ENCODE data around the gene OPCML.

OPCML gene

GRCh38 chr11:132771746-132772145 lies 760.6 kb downstream of the OPCML start:
- DNase-seq = no peak

DNA sequence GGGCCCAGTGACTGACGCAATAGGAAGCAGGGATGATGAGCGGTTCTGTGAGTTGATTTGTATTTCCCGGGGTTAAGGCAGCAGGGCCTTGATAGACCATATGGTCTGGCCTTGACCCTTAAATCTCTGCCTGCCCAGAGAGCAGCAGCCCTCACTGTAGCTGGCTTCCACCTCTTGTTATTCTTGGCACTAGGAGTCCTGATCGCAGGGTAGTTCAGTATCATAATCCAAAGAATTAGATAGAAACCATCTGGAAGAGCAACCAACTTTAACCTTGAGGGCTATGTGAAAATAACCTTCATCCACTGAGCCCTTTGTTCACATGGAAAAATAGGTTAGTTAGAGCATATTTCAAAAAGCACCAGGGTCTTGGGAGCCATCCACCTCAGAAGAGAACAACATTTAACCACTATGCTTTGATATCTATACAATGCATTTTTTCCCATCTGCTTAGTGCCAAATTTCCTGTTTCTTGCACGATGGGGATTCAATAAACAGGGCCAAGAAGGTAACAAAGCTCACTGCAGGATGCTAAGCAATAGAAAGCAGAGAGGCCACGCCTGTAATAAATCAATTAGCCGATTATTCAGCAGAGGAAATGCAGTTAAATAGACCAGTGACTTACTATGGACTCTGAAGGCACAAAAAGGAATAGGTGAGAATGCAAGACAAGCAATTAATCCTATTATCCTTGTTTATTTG lies 761.3 kb downstream of the OPCML start:
- DNase-seq = no peak

DNA sequence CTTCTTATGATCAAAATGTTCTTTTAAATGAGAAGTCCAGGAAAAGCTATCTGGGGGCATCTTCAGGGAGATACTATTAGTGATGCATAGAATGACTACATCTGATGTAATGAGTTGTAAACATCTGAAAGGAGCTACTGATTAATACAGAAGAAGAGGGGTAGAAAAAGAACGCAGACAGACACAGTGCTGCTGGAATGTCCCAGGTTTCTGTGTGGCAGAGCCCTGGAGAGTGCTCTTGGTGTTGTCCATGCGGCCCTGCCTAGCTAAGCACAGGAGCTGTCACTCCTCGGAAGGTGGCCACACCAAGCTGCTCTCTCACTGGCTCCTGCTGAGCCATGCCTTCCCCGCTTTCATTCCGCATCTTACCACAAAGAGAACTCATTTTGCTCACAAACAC lies 768.8 kb downstream of the OPCML start:
- DNase-seq = no peak

DNA sequence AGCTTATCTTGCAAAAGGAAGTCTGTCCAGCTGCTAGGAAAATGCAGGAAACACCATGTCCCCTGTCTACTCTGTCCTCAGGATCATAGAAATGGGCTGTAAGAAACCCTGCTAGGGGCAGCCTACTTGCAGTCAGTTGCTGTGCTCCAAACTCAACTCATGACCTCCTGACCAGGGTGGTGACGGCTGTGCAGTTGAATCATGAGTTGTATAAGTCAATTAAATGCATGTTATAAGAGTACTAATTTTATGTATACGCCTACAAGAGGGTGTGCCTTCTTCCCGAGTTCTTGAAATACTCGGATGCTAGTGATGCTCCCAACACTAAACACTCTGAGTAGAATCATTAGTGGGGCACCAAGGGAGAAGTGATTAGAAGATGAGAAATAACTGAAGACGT lies 776.4 kb downstream of the OPCML start:
- no peak for DNase-seq

DNA sequence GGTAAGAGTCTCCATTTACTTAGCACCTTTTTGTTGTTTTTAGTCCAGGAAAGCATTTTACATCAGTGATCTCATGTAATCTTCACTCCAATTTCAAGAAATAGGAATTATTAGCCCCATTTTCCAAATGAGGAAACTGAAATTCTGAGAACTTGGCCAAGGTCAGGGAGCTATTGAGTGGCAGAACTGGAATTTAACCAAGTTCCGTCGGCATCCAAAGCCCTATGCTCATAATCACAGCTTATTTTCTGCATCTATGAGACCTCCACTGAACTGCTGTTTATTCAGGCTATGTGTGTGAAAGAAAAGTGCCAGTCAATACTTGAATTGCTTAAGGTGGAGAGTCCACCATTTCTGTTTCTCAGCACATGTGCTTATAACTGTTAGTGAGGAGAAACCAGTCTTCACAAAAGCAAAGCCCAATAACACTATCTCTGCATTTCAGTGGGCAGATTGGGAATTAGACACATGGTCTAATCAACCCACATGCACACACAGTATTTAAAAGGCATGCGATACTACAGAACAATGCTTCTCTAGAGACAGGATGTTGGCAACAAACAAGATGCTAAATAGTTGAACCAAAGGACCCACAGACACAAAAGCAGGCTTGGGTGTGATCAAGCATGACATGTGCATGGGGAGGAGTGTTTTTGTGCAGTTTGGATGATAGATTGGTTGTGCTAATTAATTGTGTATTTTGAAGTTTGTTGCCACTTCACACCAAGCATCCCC lies 780.6 kb downstream of the OPCML start:
- no peak for DNase-seq

DNA sequence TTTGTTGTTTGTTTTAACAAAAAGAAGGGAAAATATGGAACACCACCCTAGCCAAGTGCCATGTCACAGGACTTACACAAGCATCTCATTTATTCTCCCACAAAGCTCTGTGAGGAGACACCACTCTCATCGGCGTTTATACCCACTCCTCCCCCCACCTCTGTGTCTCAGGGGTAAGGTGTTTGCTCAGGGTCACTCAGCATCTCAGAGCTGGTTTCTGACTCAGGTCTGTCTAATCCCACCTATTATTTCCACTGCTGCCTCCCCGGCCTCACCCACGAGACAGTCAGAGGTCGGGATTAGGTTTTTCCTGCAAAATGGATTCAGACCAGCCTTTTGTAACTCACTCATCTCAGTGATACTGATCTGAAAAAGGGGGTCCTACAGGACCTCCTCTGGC lies 786.0 kb downstream of the OPCML start:
- DNase-seq = no peak

DNA sequence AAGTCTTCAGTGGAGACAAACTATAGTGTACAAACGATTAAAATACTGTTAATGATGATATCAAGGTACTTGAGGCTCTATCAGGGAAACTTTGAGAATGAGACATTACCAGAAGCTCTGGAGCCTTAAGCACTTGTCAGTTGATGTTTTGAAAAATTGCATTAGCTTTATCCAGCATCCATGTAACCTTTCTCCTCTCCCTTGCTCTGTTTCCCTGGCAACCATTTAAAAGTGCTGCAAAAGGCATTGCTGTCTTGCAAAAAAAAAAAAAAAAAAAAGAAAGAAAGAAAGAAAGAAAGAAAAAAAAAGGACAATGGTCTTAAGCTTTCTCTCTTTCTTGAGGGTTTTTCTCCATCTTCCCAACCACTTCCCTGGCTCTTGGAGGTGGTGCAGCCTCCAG lies 787.0 kb downstream of the OPCML start:
- DNase-seq = no peak

GRCh38 chr11:132744771-132745170 lies 787.5 kb downstream of the OPCML start:
- DNase-seq = no peak

DNA sequence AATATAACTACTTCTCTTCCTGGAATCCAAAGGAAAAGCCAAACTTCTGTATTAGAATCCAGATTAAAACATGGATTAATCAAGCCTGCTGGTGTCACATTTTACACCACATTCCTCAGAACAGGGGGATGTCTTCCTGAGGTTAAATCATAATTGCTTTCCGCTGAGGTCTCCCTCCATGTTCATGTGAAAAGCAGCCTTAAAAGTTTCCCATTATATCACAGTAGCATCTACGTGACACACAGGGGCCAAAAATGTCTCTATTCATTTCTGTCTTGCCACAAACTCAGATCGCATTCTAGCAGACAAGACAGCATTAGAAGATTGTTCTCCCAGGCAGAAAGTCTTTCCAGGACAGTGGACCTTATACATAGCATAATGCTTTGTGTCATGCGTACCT lies 788.7 kb downstream of the OPCML start:
- DNase-seq = no peak

GRCh38 chr11:132742929-132743328 lies 789.4 kb downstream of the OPCML start:
- DNase-seq = no peak

DNA sequence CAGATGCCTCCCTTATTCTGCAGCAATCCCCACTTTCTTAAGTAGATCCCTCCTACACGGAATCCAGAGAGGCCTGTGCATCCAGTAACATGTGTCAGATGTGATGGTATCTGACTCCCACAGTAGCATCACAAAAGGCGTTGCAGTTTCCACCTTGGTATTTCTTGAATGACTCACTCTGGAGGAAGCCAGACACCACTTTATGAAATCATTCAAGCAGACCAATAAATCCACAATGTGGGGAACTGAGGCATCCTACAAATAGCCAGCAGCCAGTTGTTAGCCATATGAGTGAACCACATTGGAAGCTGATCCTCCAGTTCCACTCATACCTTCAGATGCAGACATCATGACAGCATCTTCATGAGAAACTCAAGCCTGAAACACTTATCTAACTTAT lies 798.1 kb downstream of the OPCML start:
- DNase-seq = no peak

DNA sequence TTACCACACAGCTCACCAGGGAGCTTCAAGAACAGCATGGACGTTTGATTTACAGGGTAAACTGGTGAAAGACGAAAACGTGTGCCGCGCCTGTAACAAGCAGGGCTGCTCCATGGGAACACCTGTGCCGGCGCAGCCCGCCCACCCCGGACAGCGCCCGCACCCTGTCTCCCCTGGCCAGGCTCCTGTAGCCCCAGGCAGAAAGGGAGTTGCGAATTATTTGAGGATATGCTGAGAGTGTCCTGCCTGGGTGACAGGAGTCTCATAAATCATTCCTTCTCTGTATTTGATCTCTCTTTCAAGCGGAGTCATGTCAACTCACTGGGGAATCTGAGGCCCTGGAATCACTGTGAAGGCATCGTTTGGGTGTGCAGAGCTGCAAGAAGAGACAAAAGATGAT lies 804.3 kb downstream of the OPCML start:
- DNase-seq = no peak

DNA sequence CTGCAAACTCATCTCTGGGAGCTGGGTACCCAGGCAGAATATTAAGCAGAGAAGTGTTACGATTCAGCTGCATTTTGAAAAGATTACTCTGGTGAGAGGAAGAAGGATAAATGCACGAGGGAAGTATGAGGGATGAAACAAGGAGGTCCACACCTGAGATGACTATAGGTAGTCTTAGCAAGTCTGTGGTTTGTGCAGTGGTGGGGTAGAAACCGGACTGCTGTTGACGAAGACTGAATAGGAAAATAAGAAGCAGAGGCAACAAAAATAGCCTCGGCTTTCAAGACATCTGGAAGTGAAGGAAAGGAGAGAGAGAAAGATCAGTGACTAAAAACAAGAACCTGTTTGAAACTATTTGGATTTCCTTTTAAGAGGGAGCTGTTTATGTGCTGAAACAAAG lies 810.8 kb downstream of the OPCML start:
- no peak for DNase-seq

GRCh38 chr11:132719684-132720083 lies 812.6 kb downstream of the OPCML start:
- DNase-seq = no peak

DNA sequence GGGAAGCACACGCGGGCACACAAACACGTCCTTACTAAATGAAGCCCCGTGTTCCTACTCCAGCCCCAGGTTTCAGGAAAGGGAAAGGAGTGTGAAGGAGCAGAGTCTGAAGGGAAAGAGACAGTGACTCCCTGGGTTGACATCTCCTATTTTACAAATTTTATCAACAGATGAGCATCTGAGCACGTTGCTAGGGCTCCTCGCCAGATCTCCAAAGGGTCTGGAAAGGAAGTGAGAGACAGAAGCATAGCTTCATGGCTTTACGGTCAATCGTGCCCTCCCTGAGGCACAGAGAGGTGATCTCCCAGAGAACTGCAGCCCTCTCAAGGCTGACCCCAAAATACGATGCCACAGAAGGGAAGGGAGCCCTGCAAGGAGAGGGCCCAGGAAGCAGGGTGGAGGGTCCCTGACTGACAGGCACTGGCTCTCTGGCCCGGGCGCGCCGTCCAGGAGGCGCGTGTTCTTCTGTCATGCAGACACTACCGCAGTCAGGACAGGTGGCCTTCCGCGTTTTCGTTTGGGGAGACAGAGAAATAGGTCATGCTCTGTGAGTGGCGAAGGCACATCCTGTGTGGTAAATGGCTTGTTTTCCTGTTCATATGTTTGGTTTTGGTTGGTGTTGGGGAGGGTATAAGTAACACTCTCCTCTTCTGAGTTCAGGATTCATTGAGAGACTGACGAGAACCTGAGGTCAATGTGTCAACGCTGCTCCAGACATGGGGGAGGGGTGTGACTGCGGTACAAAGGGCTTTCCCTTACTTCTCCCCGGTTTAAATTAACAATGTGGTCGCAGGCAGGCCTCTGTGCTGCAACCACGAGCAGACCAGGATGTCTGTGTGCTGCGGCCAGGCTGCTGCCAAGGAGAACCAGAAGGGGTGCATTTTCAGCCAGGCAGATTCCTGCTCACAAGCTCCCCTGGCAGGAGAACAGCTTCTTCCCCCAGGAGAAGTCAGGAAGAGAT lies 813.3 kb downstream of the OPCML start:
- DNase-seq = peak; percentile 36

DNA sequence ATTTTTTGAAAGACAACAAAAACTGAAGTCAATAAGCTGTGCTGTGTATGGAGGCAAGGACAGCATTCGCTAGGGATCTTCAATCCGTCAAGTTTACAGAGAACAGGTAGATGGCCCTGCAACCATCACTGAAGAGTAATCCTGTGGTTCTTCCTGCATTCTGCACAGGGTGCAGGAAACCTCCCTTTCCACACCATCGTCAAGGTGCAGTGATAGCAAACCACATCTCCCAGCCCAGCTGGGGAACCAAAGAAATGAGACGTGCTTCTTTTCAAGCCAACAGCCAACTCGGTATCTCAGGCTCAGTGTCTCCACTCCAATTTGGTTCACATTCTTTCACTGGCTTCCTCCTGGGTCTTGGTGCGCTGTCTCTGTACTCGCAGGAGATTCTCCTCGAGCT lies 814.5 kb downstream of the OPCML start:
- DNase-seq = no peak

- no peak for DNase-seq
Observed at GRCh38 chr11:132716037-132716436, 816.3 kb downstream of the OPCML start.

DNA sequence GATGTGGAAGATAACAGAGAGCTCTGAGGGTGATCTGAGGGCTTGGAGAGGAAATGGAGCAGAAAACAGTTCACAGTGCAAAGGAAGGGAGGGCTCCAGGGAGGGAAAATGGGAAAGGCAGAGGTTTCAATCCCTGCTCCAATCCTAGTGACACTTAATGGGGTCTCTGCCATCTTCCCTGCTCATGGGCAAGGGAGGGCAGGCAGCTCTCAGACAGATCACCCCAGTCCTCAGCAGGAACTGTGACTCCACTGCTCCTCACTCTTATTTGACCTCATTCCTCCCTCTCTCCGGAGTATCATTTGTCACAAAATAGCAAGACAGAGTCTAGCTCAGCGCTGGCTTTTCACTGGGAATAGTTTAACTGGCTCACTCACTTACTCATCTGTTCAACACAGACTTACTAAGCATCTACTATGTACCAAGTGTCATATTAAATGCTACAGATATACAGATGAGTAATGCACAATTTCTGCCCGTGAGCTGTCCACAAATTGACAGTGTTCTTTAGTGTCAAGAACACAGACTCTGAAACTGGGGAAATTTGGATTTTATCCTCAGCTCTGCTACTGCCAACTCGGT lies 817.4 kb downstream of the OPCML start:
- no peak for DNase-seq

DNA sequence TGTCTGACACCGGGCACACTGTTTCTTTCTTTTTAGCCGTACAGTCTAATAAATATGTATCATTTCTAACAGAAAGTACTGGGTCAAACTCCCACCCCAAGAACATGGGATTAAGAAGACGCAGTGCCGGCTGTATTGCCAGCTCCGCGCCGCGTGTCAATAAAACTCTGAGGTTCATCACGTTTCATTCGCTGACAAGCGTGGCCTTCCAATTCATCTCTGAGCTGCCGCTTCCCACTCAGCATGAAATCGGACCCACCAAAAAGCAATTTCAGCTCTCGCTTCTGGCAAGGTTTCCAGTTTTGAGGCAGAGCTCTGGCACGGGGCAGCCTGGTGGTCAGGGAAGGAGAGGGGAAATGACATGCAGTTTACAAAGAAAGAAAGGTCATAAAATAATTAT lies 819.8 kb downstream of the OPCML start:
- no peak for DNase-seq

DNA sequence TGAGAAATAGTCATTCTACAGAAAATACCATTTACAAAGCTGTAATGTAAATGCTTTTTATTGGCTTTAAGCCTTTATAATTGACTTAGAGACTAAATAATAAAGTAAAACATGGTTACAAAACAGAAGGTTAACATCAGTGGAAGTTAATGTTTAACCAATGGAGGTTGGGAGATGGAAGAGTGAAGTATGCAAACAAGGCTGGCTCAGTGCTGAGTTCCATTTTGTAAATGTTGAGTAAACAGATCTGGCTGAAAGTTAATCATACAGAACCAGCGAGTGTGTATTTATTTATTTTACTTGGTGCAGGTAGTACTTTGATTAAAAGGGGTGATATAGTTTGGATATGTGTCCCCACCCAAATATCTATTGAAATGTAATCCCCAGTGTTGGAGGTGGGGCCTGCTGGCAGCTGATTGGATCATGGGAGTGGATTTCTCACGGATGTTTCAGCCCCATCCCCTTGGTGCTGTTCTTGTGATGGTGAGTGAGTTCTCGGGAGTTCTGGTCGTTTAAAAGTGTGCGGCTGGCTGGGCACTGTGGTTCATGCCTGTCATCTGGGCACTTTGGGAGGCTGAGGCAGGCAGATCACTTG lies 827.4 kb downstream of the OPCML start:
- DNase-seq = no peak

DNA sequence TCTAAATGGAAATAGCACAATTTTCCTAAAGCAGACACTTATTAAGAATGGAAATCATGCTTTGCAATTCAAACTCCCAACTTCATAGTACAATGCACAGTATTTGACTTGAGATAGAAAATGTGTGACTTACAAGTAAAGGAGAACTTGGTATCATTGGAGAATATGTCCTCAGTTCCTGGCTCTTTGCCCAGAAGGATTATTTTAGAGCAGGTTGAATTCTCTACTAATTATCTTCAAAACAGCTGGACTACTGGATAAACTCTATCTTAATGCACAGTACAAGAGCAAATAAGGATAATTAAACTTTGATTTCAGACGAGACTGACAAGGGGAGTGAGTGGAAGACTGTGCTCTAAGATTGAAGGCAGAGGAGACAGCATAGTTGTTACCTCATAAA lies 839.4 kb downstream of the OPCML start:
- no peak for DNase-seq

DNA sequence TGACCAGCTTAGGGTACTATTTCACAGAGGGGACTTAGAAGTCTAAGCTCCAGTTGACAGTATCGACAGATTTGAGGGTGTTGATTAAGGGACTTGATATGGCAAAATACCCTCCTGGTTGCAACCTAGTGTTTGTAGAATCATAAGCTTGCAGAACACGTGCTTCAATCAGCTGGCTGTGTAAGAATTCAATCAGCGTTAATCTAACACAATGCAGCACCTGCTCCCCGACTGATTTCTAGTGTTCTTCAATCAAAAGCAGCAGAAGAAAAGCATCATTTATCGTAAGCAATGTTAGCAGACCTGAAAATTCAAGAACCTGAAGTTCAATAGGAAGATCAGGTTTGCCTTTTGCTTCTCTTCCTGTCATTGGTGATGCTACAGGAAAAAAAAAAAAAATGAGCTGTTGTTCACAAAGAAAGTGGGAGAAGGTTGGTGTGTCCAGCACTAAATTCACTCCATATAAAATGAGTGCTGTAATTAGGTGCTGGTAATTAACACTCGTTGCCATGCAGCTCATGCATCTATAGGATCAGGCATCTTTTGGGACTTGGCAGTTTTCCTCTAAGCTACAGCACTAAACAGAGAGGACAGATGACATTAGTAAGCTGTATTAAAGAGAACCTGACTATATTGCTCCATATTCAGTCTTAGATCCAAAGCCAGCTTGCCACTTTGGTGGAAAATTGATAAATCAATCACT lies 840.3 kb downstream of the OPCML start:
- DNase-seq = no peak

Data from activated T-cell treated with anti-CD3 and anti-CD28 coated beads, Interleukin-2, amount 50 U/mL, for 1 hour (primary cell).